22Rv1 (cell line): ENCODE data around the gene RFC4.

Source experiments
- CTCF ChIP-seq: fragments of 450-650 bp; IDR thresholded peaks from 2 replicates; pipeline ENCODE4 v1.5.1; 2017; ENCODE audit warnings: mild to moderate bottlenecking
- ZFX ChIP-seq: fragments of 450-650 bp; IDR thresholded peaks from 2 replicates; pipeline ENCODE4 v1.6.1; 2017; ENCODE audit warnings: antibody characterized with exemption, borderline replicate concordance

GRCh38 chr3:186814100-186814499, 7.8 kb upstream of the RFC4 start:
- TF ChIP-seq CTCF = no peak
- TF ChIP-seq ZFX = no peak
